Measurements from ENCODE around the gene RADIL. TPM values are rescaled to one million over a fixed set of nuclear protein-coding genes. Genes with fewer than 3 reads are reported as not detected.
A peak's percentile ranks its signal among the peaks of the same experiment; 100 is the strongest.
"Not testable (repeated sequence)": the region's sequence is repeated elsewhere in the genome, so short reads cannot be mapped to it uniquely, and the experiment has no call there.

Gene RADIL, protein sequence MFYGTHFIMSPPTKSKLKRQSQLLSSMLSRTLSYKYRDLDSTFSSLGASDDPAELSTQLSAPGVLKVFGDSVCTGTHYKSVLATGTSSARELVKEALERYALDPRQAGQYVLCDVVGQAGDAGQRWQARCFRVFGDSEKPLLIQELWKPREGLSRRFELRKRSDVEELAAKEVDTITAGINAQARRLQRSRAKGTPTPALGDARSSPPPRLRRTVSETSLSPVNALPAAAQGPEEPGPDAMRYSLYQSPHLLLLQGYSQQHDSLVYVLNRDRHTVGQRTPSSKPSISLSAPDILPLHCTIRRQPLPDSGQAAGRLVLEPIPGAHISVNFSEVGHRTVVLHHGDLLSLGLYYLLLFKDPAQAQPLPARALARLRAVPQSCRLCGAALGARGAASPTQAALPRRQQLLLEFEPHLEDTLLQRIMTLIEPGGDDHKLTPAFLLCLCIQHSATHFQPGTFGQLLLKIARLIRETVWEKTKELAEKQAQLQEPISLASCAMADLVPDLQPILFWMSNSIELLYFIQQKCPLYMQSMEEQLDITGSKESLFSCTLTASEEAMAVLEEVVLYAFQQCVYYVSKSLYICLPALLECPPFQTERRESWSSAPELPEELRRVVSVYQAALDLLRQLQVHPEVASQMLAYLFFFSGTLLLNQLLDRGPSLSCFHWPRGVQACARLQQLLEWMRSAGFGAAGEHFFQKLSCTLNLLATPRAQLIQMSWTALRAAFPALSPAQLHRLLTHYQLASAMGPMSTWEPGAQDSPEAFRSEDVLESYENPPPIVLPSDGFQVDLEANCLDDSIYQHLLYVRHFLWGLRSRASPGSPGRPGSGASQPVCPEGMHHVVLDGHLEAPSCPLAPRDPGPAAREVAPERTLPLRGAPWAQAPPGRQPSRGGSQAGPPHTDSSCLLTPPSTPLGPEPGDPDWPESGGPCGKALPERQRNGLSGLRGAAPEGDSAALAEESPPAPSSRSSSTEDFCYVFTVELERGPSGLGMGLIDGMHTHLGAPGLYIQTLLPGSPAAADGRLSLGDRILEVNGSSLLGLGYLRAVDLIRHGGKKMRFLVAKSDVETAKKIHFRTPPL
- 2.0 and 3.2 TPM in 2 replicates for total RNA-seq

DNA sequence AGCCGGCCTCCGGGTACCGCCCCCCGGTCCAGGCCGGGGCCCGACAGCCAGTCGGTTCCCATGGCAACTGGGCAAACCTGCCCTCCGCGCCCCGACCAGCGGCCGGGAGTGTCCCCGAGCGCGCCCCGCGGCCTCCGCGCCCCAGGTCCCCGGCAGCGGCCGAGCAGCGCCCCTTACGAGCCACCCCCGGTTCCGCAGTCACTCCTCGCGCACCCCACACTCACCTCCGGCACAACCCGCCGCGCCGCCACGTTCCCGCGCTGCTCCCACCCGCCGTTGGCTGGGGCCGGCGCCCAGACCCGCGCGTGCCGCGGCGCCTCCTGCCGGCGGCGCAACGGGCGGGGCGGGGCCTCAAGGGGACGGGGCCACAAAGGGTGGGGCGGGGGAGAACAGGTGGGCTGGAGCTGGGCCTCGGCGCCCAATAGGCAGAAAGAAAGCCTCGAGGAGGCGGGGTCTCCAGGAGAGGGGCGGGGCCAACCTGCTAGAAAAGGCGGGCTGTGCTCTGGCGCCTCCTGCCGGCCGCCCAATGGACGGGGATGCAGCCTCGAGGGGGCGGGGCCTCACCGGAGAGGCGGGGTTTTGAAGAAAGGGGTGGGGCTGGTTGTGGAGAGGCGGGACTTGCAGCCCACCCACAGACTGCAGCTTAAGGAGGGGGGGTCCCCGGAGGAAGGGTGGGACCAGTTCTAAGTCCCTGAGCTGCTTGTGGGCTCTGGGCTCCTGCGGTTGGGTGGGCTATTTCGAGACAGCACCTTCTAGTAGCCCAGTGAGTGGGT, at the start of gene RADIL:
Gene RADIL (minus strand): TSS at position 345 of the 773 bp plus-strand sequence. CDS start 5,577 bp downstream, outside the sequence.
- peak; percentile 87 to 98 for DNase-seq (ENCODE audit: low read depth in 2 of 2)

- DNase-seq (ENCODE audit: low read depth in 2 of 2) = no peak
Measured at GRCh38 chr7:4931943-4932342, 48.4 kb upstream of the RADIL start.

DNA sequence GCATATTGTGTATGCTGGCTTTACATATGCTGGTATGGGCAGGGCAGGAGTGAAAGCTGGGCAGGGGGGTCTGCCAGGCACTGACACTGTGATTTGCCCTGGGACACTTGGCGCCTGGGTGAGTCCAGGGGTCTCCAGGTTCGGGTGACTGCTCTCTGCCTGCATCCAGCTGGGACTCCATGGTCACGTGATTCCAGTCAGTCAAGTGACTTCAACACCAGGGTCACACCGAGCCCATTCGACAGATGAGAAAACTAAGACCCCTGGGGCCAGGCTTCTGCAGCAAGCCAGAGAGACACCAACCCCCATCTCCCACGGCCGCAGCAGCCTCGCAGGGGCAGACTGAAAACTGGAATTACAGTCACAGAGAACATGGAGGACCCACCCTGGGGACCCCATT, 45.5 kb upstream of the RADIL start:
- DNase-seq (ENCODE audit: low read depth in 2 of 2) = no peak

- no peak for DNase-seq (ENCODE audit: low read depth in 2 of 2)
Measured at GRCh38 chr7:4928445-4928844, 44.9 kb upstream of the RADIL start.

DNA sequence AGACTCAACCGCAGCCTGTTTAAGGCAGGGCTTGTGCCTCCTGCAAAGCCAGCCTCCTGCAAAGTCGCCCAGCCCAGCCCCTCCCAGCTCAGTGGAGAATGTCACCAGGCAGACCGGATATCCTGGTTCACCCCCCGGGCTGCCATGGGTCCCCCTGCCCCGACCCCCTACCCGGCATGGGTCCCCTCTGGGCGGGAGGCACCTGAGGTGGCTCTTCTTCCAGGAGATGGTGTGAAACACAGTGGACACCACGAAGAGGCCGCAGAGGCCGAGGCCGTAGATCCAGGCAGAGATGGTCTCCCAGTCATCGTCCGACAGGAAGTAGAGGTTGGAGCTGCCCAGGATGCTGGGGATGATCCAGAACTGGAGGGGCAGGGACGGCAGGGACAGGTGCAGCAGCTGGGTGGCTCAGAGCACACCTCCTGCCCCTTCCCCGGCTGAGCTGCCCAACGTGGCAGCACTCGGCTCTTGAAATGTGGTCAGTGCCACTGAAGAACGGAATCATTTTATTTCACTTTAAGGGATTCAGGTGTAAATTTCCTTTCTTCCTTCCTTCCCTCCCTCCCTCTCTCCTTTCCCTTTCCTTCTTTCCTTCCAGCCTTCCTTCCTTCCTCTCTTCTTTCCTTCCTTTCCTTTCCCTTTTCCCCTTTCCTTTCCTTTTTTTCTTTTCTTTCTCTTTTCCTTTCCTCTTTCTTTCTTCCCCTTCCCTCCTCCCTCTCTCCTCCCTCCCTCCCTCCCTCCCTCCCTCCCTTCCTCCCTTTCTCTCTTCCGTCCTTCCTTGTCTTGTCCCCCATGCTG, 36.7 kb upstream of the RADIL start:
- no peak for DNase-seq (ENCODE audit: low read depth in 2 of 2)

DNA sequence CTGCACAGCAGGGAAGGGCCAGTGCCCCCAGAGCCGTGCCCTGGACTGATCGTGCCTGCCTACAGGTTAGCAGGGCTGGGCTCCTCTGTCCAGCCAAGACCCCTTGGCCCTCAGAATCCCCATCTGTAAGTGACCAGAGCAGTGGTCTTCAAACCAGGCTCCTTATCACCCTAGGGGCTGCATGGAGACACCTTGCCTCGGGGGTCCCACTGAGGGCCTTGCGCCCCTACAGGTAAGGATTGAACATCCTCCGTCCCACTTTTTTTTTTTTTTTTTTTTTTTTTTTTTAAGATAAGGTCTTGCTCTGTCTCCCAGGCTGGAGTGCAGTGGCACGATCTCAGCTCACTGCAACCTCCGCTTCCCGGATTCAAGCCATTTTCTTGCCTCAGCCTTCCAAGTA, 32.6 kb upstream of the RADIL start:
- no peak for DNase-seq (ENCODE audit: low read depth in 2 of 2)

- DNase-seq (ENCODE audit: low read depth in 2 of 2) = no peak
Measured at GRCh38 chr7:4911111-4911828, 27.8 kb upstream of the RADIL start.

GRCh38 chr7:4906682-4907081, 23.2 kb upstream of the RADIL start:
- peak in 1 of 2 donors; percentile 11 for DNase-seq (ENCODE audit: low read depth in 2 of 2)

DNA sequence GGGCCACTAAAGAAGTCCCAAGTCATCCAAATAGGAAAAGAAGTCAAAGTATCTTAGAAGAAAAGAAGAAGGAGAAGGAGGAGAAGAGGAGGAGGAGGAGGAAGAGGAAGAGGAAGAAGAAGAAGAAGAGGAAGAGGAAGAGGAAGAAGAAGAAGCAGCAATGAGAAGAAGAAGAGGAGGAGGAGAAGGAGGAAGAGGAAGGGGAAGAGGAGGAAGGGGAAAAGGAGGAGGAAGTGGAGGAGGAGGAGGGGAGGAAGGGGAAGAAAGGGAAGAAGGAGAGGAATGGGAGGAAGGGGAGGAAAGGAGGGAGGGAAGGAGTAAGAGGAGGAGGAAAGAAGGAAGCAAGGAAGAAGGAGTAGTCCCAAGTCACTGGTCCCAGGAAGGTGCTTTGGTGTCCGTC, 21.7 kb upstream of the RADIL start:
- no peak for DNase-seq (ENCODE audit: low read depth in 2 of 2)

- no peak for DNase-seq (ENCODE audit: low read depth in 2 of 2)
Measured at GRCh38 chr7:4904346-4904745, 20.8 kb upstream of the RADIL start.

GRCh38 chr7:4895766-4896165, 12.2 kb upstream of the RADIL start:
- no peak for DNase-seq (ENCODE audit: low read depth in 2 of 2)

DNA sequence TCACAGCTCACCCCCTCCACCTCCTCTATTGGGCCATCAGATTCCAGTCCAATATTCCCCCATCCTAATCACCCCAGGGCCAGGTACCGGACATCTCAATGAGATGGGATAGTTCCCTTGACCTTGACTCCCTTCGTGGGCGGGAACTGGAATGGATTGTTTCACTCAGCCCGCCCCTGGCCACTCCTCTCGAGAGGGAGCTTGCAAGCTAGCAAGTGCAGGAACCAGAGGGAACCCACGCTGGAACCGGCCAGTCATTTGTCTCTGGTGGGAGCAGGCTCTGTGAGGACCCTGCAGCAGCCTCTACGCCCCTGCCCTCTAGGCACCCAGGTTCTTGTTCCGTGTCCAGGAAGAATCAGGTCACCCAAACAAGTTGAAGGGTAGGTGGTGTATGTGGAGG, 11.0 kb upstream of the RADIL start:
- DNase-seq (ENCODE audit: low read depth in 2 of 2) = no peak

GRCh38 chr7:4893929-4894475, 10.5 kb upstream of the RADIL start:
- no peak for DNase-seq (ENCODE audit: low read depth in 2 of 2)

GRCh38 chr7:4893188-4893587, 9.7 kb upstream of the RADIL start:
- not testable (repeated sequence) for DNase-seq (ENCODE audit: low read depth in 2 of 2)

GRCh38 chr7:4891522-4891921, 8.0 kb upstream of the RADIL start:
- DNase-seq (ENCODE audit: low read depth in 2 of 2) = not testable (repeated sequence)

DNA sequence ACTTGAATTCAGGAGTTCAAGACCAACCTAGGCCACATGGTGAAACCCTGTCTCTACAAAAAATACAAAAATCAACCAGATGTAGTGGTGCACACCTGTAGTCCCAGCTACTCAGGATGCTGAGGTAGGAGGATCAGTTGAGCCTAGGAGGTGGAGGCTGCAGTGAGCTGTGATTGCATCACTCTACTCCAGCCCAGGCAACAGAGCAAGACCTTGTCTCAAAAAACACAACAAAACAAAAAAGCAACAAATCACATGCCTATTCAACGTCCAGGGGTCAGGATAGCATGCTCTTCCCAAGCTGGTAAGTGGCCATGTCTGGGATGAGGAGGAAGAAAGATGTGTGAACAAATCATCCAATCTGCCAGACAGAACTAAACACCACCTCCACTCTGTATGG, 6.2 kb upstream of the RADIL start:
- DNase-seq (ENCODE audit: low read depth in 2 of 2) = no peak

DNA sequence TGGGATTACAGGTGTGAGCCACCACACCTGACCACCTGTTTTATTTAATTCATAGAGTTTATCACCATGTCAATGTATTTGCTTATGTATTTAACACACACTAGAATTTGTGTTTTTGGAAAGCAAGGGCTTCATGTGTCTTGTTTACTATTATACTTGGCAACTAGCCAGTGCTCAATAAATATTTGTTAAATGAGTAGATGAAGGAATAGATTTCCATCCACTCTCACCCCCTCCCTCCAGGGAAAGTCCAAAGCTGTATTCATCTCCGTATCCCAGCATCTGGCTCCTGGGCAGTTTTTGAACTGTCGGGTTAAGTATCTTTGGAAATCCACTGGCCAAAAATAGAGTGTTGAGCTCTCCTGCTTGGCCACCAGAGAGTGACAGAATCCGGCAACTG, 4.6 kb upstream of the RADIL start:
- DNase-seq (ENCODE audit: low read depth in 2 of 2) = no peak

GRCh38 chr7:4886671-4887070, 3.2 kb upstream of the RADIL start:
- DNase-seq (ENCODE audit: low read depth in 2 of 2) = no peak

DNA sequence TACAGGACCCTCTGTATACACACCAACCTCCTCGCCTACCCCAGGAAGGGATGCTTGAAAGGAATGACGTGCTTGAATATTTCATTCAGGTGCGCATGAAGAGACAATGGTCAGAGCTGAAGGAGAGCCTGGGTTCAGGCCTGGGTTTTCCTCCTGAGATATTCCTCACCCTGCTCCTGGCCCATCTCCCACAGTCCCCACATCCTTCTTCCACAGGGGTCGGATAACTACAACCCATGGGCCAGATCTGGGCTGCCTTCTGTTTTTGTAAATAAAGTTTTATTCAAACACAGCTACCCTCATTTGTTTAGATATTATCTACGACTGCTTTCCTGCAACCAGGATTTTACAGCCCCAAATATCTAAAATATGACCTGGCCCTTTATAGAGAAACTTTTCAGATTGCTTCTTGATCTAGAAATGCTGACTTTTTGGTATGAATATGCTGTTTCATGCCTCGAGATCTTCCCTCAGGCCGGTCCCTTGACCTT, 1.8 kb upstream of the RADIL start:
- no peak for DNase-seq (ENCODE audit: low read depth in 2 of 2)
